Renal cortex interstitium (tissue), 11 donors: Measurements from ENCODE around the gene PIGS. TPM values are rescaled to one million over a fixed set of nuclear protein-coding genes. Genes with fewer than 3 reads are reported as not detected.

Source experiments
- DNase-seq, 11 donors: peaks; one replicate each; pipeline ENCODE4 v3.0.0-alpha.2; 2013; ENCODE audit warnings: low read depth in 9 of 11, low spot score in 4 of 11; ENCODE audit errors: extremely low read depth in 1 of 11
- polyA plus RNA-seq, 3 donors: library from polyadenylated mRNA; unstranded; fragments of 120-200 nt; gene quantifications; one replicate each; pipeline ENCODE4 v1.2.1, GENCODE V29; 2013; ENCODE audit not compliant: insufficient read length in 3 of 3

PIGS gene
- polyA plus RNA-seq, 3 donors: 94.7 to 98.0 (median 94.9) TPM

- DNase-seq: no peak
Measured at GRCh38 chr17:28541439-28541838, 29.9 kb downstream of the PIGS start.

GRCh38 chr17:28540231-28540630 is 31.1 kb downstream of the PIGS start:
- DNase-seq: no peak

- no peak for DNase-seq
Measured at GRCh38 chr17:28538296-28538895, 32.9 kb downstream of the PIGS start.

- DNase-seq: no peak
Measured at GRCh38 chr17:28537219-28537610, 34.1 kb downstream of the PIGS start.

GRCh38 chr17:28536532-28537218 is 34.6 kb downstream of the PIGS start:
- DNase-seq: no peak

GRCh38 chr17:28534740-28535375 is 36.5 kb downstream of the PIGS start:
- no peak for DNase-seq

GRCh38 chr17:28533091-28533807 is 38.1 kb downstream of the PIGS start:
- DNase-seq: no peak

GRCh38 chr17:28532050-28532960 is 39.0 kb downstream of the PIGS start:
- DNase-seq: peak in 2 of 11 donors; percentile 24 to 29

GRCh38 chr17:28530926-28531325 is 40.4 kb downstream of the PIGS start:
- no peak for DNase-seq

GRCh38 chr17:28530250-28530649 is 41.1 kb downstream of the PIGS start:
- no peak for DNase-seq

GRCh38 chr17:28529013-28529400 is 42.3 kb downstream of the PIGS start:
- DNase-seq: no peak

GRCh38 chr17:28528327-28529012 is 42.9 kb downstream of the PIGS start:
- DNase-seq: no peak

GRCh38 chr17:28527859-28528258 is 43.5 kb downstream of the PIGS start:
- DNase-seq: no peak

GRCh38 chr17:28527181-28527681 is 44.1 kb downstream of the PIGS start:
- DNase-seq: no peak

GRCh38 chr17:28526381-28526780 is 44.9 kb downstream of the PIGS start:
- DNase-seq: no peak

GRCh38 chr17:28524476-28525424 is 46.6 kb downstream of the PIGS start:
- DNase-seq: peak in 10 of 11 donors; percentile 28 to 86 (median 54)

GRCh38 chr17:28523876-28524275 is 47.4 kb downstream of the PIGS start:
- DNase-seq: no peak
